Loucy (cell line): ENCODE data around the gene PRB2.

Source experiments
- H2AFZ ChIP-seq: fragments of 200-600 bp; sonication (generic); 2 replicates; pipeline ENCODE4 v1.6.0; 2016; ENCODE audit warnings: antibody characterized with exemption, mild to moderate bottlenecking, low read length, moderate library complexity
- H3F3A ChIP-seq: fragments of 200-600 bp; 2 replicates; pipeline ENCODE4 v1.6.0; 2016; ENCODE audit warnings: antibody characterized with exemption, low read depth, mild to moderate bottlenecking
- H3K27me3 ChIP-seq: fragments of 200-600 bp; sonication (generic); 2 replicates; pipeline ENCODE4 v1.6.1; 2014; ENCODE audit warnings: low read length, mild to moderate bottlenecking; ENCODE audit not compliant: insufficient read depth, poor library complexity, severe bottlenecking
- H3K36me3 ChIP-seq: fragments of 200-600 bp; sonication (generic); 2 replicates; pipeline ENCODE4 v1.6.1; 2016; ENCODE audit warnings: low read length; ENCODE audit not compliant: insufficient read depth
- H3K4me1 ChIP-seq: fragments of 200-600 bp; sonication (generic); 2 replicates; pipeline ENCODE4 v1.5.1; 2014; ENCODE audit warnings: low read length, mild to moderate bottlenecking; ENCODE audit not compliant: insufficient read depth, poor library complexity, severe bottlenecking
- H3K4me2 ChIP-seq: fragments of 200-600 bp; sonication (generic); 2 replicates; pipeline ENCODE4 v1.6.0; 2014; ENCODE audit warnings: antibody characterized with exemption, low read length, low read depth, mild to moderate bottlenecking; ENCODE audit not compliant: poor library complexity, severe bottlenecking
- H3K4me3 ChIP-seq: fragments of 200-600 bp; sonication (generic); 2 replicates; pipeline ENCODE4 v1.5.1; 2014; ENCODE audit warnings: low read length, mild to moderate bottlenecking, mixed read lengths; ENCODE audit not compliant: poor library complexity, severe bottlenecking
- H3K79me2 ChIP-seq: fragments of 200-600 bp; sonication (generic); 2 replicates; pipeline ENCODE4 v1.6.1; 2014; ENCODE audit warnings: low read length; ENCODE audit not compliant: insufficient read depth
- H3K9ac ChIP-seq: fragments of 200-600 bp; sonication (generic); 2 replicates; pipeline ENCODE4 v1.6.0; 2014; ENCODE audit warnings: mild to moderate bottlenecking, low read depth, low read length, moderate library complexity; ENCODE audit not compliant: poor library complexity, severe bottlenecking
- H3K9me2 ChIP-seq: fragments of 200-600 bp; sonication (generic); replicated peaks from 2 replicates; pipeline ENCODE4 v1.6.1; 2016; ENCODE audit warnings: low read depth, low read length, mixed read lengths
- H3K9me3 ChIP-seq: fragments of 200-600 bp; sonication (generic); 2 replicates; pipeline ENCODE4 v1.6.1; 2014; ENCODE audit warnings: mild to moderate bottlenecking, antibody characterized with exemption, low read length, low read depth; ENCODE audit not compliant: insufficient read depth
- H4K20me1 ChIP-seq: fragments of 200-600 bp; sonication (generic); 2 replicates; pipeline ENCODE4 v1.6.0; 2014; ENCODE audit warnings: antibody characterized with exemption, low read length, mild to moderate bottlenecking; ENCODE audit not compliant: insufficient read depth, poor library complexity, severe bottlenecking
- EZH2phosphoT487 ChIP-seq: fragments of 200-600 bp; IDR thresholded peaks from 2 replicates; pipeline ENCODE4 v1.6.1; 2018; ENCODE audit warnings: antibody characterized with exemption, mild to moderate bottlenecking, moderate library complexity, borderline replicate concordance
- TF ChIP-seq, protein P1 (sequence below): fragments of 200-600 bp; sonication (generic); conservative IDR thresholded peaks from 2 replicates; pipeline ENCODE4 v1.5.1; 2014; ENCODE audit warnings: mild to moderate bottlenecking, antibody characterized with exemption, low read length

PRB2 gene

DNA sequence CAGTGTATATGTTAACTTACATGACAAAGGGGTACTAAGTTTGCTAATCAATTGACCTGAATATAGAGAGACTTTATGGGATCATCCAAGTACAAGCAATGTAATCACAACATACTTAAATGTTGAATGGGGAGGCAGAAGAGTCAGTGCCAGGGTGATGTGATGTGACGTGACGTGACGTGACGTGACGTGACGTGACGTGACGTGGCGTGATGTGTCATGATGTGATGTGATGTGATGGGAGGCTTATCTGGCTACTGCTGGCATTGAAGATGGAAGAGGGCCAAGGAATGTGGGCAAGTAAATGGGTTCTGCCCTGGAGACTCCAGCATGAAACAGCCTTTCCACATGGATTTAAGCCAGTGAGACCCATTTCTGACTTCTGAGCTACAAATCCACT is 46.9 kb downstream of the PRB2 start:
- H2AFZ ChIP-seq, result no peak overlapping the region
- no peaks in the 10 kb centered on the region for H3K36me3 ChIP-seq
- H3F3A ChIP-seq, result no peaks in the 10 kb centered on the region
- no peaks in the 10 kb centered on the region for H3K27me3 ChIP-seq
- H3K4me1 ChIP-seq, result no peaks in the 10 kb centered on the region
- TF ChIP-seq, protein P1, sequence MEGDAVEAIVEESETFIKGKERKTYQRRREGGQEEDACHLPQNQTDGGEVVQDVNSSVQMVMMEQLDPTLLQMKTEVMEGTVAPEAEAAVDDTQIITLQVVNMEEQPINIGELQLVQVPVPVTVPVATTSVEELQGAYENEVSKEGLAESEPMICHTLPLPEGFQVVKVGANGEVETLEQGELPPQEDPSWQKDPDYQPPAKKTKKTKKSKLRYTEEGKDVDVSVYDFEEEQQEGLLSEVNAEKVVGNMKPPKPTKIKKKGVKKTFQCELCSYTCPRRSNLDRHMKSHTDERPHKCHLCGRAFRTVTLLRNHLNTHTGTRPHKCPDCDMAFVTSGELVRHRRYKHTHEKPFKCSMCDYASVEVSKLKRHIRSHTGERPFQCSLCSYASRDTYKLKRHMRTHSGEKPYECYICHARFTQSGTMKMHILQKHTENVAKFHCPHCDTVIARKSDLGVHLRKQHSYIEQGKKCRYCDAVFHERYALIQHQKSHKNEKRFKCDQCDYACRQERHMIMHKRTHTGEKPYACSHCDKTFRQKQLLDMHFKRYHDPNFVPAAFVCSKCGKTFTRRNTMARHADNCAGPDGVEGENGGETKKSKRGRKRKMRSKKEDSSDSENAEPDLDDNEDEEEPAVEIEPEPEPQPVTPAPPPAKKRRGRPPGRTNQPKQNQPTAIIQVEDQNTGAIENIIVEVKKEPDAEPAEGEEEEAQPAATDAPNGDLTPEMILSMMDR, result no peak
- TF ChIP-seq EZH2phosphoT487, result no peak
- H3K79me2 ChIP-seq, result no peaks in the 10 kb centered on the region
- no peaks in the 10 kb centered on the region for H3K9me2 ChIP-seq
- H3K9me3 ChIP-seq, result no peaks in the 10 kb centered on the region
- H3K4me2 ChIP-seq, result no peak overlapping the region
- H4K20me1 ChIP-seq, result no peaks in the 10 kb centered on the region
- no peak overlapping the region for H3K9ac ChIP-seq
- no peak overlapping the region for H3K4me3 ChIP-seq

DNA sequence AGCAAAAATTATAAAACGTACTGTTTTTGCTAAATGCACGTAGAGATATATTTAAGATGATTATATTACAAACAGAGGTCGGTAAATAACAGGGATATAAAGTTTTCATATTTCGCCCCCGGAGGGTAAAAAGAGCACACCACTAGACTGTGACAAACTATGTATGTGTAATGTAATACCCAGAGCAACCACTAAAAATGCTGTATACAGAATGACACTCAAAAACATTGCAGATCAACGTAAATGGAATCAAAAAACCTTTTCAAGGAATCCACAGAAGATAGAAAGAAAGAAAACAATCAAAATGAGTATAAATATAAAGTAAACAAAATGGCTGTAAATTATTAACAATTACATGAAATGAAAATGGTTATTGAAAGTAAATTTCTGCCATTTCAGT is 47.6 kb downstream of the PRB2 start:
- H4K20me1 ChIP-seq, result no peaks in the 10 kb centered on the region
- no peak overlapping the region for H3K4me2 ChIP-seq
- H3K9ac ChIP-seq, result no peak overlapping the region
- no peak overlapping the region for H3K4me3 ChIP-seq
- no peaks in the 10 kb centered on the region for H3K9me3 ChIP-seq
- no peaks in the 10 kb centered on the region for H3K79me2 ChIP-seq
- H3K9me2 ChIP-seq, result no peaks in the 10 kb centered on the region
- H2AFZ ChIP-seq, result no peak overlapping the region
- no peak for TF ChIP-seq EZH2phosphoT487
- TF ChIP-seq, protein P1, result peak; percentile 40
- H3K36me3 ChIP-seq, result no peaks in the 10 kb centered on the region
- no peaks in the 10 kb centered on the region for H3K4me1 ChIP-seq
- no peaks in the 10 kb centered on the region for H3F3A ChIP-seq
- no peaks in the 10 kb centered on the region for H3K27me3 ChIP-seq

DNA sequence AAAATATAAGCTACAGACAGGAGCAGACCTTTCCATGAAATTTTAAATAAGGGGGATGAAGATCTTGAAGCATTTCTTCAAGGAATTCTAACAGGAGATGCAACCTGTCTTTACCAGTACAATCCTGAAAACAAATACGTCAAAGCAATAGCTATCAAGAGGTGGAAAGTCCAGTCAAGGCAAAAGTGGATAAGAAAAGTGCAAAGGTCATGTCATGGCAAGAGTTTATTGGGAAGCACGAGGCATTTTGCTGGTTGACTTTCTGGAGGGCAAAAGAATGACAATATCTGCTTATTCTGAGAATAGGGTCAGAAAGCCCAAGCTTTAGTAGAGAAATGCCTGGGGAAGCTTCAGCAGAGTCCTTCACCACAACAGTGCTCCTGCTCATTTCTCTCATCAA is 50.9 kb downstream of the PRB2 start:
- H3F3A ChIP-seq, result no peaks in the 10 kb centered on the region
- no peaks in the 10 kb centered on the region for H4K20me1 ChIP-seq
- no peaks in the 10 kb centered on the region for H3K79me2 ChIP-seq
- H3K9ac ChIP-seq, result no peak overlapping the region
- no peak overlapping the region for H3K4me2 ChIP-seq
- no peaks in the 10 kb centered on the region for H3K36me3 ChIP-seq
- no peaks in the 10 kb centered on the region for H3K9me2 ChIP-seq
- no peaks in the 10 kb centered on the region for H3K27me3 ChIP-seq
- no peak overlapping the region for H2AFZ ChIP-seq
- H3K4me3 ChIP-seq, result no peak overlapping the region
- no peak for TF ChIP-seq EZH2phosphoT487
- TF ChIP-seq, protein P1, result no peak
- H3K9me3 ChIP-seq, result no peaks in the 10 kb centered on the region
- H3K4me1 ChIP-seq, result no peaks in the 10 kb centered on the region
